SK-N-MC (cell line): ENCODE data around the gene MT2A.

ENCODE experiments used
- DNase-seq: peaks from one replicate; pipeline ENCODE4 v3.0.0-alpha.2; 2011; ENCODE audit warnings: low read depth, low spot score
- H3K27ac ChIP-seq: fragments of 200-600 bp; sonication (generic); 2 replicates; pipeline ENCODE4 v1.5.1; 2016; ENCODE audit warnings: mixed run types
- H3K36me3 ChIP-seq: fragments of 200-600 bp; sonication (generic); 2 replicates; pipeline ENCODE4 v1.6.1; 2017; ENCODE audit warnings: antibody characterized with exemption, low read length, mixed read lengths; ENCODE audit not compliant: insufficient read depth
- H3K4me3 ChIP-seq: fragments of 200-600 bp; sonication (generic); 2 replicates; pipeline ENCODE4 v1.5.1; 2016
- H3K9ac ChIP-seq: fragments of 200-600 bp; sonication (generic); 2 replicates; pipeline ENCODE4 v1.8.0; 2017; ENCODE audit warnings: mixed run types, mixed read lengths; ENCODE audit not compliant: insufficient read length
- H3K9me3 ChIP-seq: fragments of 200-600 bp; sonication (generic); 2 replicates; pipeline ENCODE4 v1.6.1; 2017; ENCODE audit warnings: low read depth, mild to moderate bottlenecking, antibody characterized with exemption, low read length, moderate library complexity, mixed read lengths
- EZH2 ChIP-seq: fragments of 200-600 bp; sonication (generic); IDR thresholded peaks from one replicate; pipeline ENCODE4 v1.6.1; 2017; ENCODE audit warnings: antibody characterized with exemption
- FOXP2 ChIP-seq: optimal IDR thresholded peaks from 2 replicates; pipeline ENCODE3; 2011; ENCODE audit warnings: mild to moderate bottlenecking, moderate library complexity; ENCODE audit not compliant: insufficient read depth; ENCODE audit errors: extremely low read length, control extremely low read depth
- POLR2AphosphoS5 ChIP-seq: IDR thresholded peaks from 2 replicates; pipeline ENCODE4 v1.6.1; 2012; ENCODE audit warnings: mild to moderate bottlenecking, low read depth, low read length, borderline replicate concordance

The MT2A gene

GRCh38 chr16:56637814-56638750, 29.7 kb downstream of the MT2A start, which contains the start of gene MT1A:
Gene MT1A (plus strand): TSS chr16:56638666. CDS start chr16:56638739, 73 bp downstream.
- Histone ChIP-seq H3K9ac (no peak within 1 kb of the TSS), H3K36me3 (no peaks in the 10 kb centered on the region), H3K4me3 (no peak within 1 kb of the TSS), H3K9me3 (no peaks in the 10 kb centered on the region), H3K27ac (no peak within 1 kb of the TSS)
- TF ChIP-seq POLR2AphosphoS5, result no peak
- no peak for TF ChIP-seq FOXP2
- TF ChIP-seq EZH2, result no peak
- DNase-seq, result no peak

- H3K4me3 ChIP-seq, result no peak overlapping the region
These were observed 30.7 kb downstream of the MT2A start for GRCh38 chr16:56639045-56639444.

GRCh38 chr16:56640076-56640475, 31.7 kb downstream of the MT2A start:
- H3K27ac ChIP-seq, result no peak overlapping the region

More at GRCh38 chr16:56639045-56639444, 30.7 kb downstream of the MT2A start:
- H3K27ac ChIP-seq, result no peak overlapping the region
- no peak for DNase-seq
- H3K9me3 ChIP-seq, result no peaks in the 10 kb centered on the region
- H3K36me3 ChIP-seq, result no peaks in the 10 kb centered on the region
- TF ChIP-seq POLR2AphosphoS5, result no peak
- TF ChIP-seq EZH2, result no peak
- TF ChIP-seq FOXP2, result no peak
- H3K9ac ChIP-seq, result no peak overlapping the region

DNA sequence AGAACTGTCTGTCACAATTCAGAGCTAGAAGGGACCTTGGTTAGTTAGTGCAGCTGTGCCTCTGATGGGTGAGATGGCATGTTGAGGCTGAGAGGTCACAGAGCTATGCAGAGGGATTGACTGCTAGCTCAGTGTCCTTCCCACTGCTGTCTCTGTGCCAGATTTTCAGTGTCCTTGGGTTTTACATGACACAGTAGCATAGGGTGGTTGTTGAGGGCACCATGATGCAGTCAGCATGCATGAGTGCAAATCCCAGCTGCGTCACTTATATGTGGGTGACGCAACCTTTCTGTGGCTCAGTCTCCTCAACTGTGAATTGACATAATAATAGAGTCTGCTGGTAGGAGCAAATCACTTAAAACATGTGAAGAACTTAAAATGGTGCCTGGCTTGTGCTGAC, 32.8 kb downstream of the MT2A start:
- Histone ChIP-seq H3K27ac (no peak overlapping the region), H3K36me3 (no peaks in the 10 kb centered on the region), H3K4me3 (no peak overlapping the region), H3K9me3 (no peaks in the 10 kb centered on the region), H3K9ac (no peak overlapping the region)
- no peak for DNase-seq
- TF ChIP-seq POLR2AphosphoS5 (no peak), EZH2 (no peak), FOXP2 (no peak)

More at GRCh38 chr16:56640076-56640475, 31.7 kb downstream of the MT2A start:
- TF ChIP-seq POLR2AphosphoS5 (no peak), EZH2 (no peak), FOXP2 (no peak)
- Histone ChIP-seq H3K4me3 (no peak overlapping the region), H3K9ac (no peak overlapping the region), H3K9me3 (no peaks in the 10 kb centered on the region), H3K36me3 (no peaks in the 10 kb centered on the region)
- no peak for DNase-seq

- no peak overlapping the region for H3K9ac ChIP-seq
- DNase-seq, result no peak
- no peak for TF ChIP-seq EZH2
- no peak overlapping the region for H3K27ac ChIP-seq
- no peak overlapping the region for H3K4me3 ChIP-seq
- no peaks in the 10 kb centered on the region for H3K36me3 ChIP-seq
- H3K9me3 ChIP-seq, result no peaks in the 10 kb centered on the region
These were observed 34.8 kb downstream of the MT2A start for GRCh38 chr16:56643080-56643778.

DNA sequence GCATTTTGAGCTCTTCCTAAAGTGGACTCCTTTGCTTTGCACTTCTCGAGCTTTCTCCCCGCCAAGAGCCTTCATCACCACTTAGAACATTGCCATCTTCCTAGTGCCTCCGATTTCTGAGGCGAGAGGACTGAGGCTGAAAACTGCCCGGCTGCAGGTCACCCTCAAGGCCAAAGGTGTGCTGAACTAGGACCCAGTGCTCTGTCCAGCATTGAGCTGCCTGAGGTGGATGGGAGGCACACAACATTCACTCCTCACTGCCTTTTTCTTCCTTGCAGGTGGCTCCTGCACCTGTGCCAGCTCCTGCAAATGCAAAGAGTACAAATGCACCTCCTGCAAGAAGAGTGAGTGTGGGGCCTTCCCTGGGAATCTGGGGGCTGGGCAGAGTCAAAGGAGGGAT, 35.4 kb downstream of the MT2A start:
- Histone ChIP-seq H3K9ac (no peak overlapping the region), H3K27ac (no peak overlapping the region), H3K4me3 (no peak overlapping the region), H3K36me3 (no peaks in the 10 kb centered on the region), H3K9me3 (no peaks in the 10 kb centered on the region)
- no peak for DNase-seq
- TF ChIP-seq POLR2AphosphoS5 (no peak), EZH2 (no peak), FOXP2 (no peak)

DNA sequence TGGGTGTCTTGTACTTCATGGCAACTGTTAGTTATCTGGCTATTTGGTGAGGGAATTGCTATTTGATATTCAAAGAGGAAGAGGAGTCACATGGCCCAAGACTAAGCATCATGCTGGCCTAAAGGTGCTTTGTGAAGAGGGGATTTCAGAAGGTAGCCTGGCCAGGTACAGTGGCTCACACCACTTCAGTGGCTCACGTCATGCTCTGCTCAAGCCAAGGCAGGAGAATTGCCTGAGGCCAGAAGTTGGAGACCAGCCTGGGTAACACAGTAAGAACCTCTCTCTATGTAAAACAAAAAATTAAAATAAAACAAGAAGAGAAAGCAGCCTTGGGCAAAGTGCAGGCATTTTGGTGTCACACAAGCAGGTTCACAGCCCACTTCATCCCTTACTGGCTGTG, 36.9 kb downstream of the MT2A start:
- Histone ChIP-seq H3K9ac (no peak overlapping the region), H3K27ac (no peak overlapping the region), H3K4me3 (no peak overlapping the region), H3K9me3 (no peaks in the 10 kb centered on the region), H3K36me3 (no peaks in the 10 kb centered on the region)
- TF ChIP-seq POLR2AphosphoS5, result no peak
- TF ChIP-seq EZH2, result no peak
- TF ChIP-seq FOXP2, result no peak
- DNase-seq, result no peak

DNA sequence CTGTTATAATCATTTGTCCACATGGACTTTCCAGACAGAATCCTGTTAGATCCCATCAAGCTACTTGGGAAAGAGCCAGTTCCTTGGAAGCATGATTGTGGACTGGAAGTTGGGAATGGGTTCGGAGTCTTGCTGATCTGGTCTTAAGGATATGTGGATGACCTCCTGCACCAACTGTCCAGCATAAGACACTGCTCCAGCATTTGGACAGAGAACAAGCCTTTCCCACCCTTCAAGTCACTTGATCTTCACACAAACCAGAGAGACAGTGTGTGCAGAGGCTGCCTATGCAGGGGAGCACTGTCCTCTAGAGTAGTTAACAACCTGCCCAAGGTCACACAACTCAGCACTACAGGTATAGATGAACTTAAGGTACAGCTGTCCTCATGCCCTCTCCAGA, 37.5 kb downstream of the MT2A start:
- Histone ChIP-seq H3K36me3 (no peaks in the 10 kb centered on the region), H3K9ac (no peak overlapping the region), H3K9me3 (no peaks in the 10 kb centered on the region), H3K27ac (no peak overlapping the region), H3K4me3 (no peak overlapping the region)
- DNase-seq, result no peak
- no peak for TF ChIP-seq FOXP2
- no peak for TF ChIP-seq POLR2AphosphoS5
- TF ChIP-seq EZH2, result no peak
